ENCODE data around the gene HOOK1. TPM values are rescaled to one million over a fixed set of nuclear protein-coding genes. Genes with fewer than 3 reads are reported as not detected.
"Not testable (repeated sequence)": the region's sequence is repeated elsewhere in the genome, so short reads cannot be mapped to it uniquely, and the experiment has no call there.

The HOOK1 gene
- total RNA-seq, 4 donors from 2014 or later, result under 0.01 to 0.87 (median 0.61) TPM

DNA sequence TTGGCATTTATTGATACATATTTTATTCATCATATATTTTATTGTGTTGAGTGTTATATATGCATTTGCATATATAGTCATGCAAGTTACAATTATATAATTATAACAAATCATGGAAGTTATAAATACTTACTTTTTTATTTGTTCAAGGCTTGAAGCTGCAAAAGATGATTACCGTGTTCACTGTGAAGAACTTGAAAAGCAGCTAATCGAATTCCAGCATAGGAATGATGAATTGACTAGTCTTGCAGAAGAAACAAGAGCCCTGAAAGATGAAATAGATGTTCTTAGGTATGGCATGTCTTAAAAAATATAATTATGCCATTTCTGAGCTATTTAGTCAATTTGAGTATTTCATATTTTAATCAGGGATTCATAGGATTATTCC, 32.1 kb downstream of the HOOK1 start:
- WGBS, 2 donors, result 96% methylated on average over 2 of the region's 2 CpGs
- TF ChIP-seq EP300 (IDR thresholded peaks at IDR 0.05) (no peak), POLR2A (IDR thresholded peaks at IDR 0.05) (no peak)
- TF ChIP-seq, protein P1, sequence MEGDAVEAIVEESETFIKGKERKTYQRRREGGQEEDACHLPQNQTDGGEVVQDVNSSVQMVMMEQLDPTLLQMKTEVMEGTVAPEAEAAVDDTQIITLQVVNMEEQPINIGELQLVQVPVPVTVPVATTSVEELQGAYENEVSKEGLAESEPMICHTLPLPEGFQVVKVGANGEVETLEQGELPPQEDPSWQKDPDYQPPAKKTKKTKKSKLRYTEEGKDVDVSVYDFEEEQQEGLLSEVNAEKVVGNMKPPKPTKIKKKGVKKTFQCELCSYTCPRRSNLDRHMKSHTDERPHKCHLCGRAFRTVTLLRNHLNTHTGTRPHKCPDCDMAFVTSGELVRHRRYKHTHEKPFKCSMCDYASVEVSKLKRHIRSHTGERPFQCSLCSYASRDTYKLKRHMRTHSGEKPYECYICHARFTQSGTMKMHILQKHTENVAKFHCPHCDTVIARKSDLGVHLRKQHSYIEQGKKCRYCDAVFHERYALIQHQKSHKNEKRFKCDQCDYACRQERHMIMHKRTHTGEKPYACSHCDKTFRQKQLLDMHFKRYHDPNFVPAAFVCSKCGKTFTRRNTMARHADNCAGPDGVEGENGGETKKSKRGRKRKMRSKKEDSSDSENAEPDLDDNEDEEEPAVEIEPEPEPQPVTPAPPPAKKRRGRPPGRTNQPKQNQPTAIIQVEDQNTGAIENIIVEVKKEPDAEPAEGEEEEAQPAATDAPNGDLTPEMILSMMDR (IDR thresholded peaks at IDR 0.05), result no peak
- Histone ChIP-seq H3K36me3 (no peaks in the 10 kb centered on the region), H3K4me1 (no peaks in the 10 kb centered on the region), H3K9me3 (no peaks in the 10 kb centered on the region), H3K27ac (no peak overlapping the region), H3K4me3 (no peak overlapping the region), H3K27me3 (no peaks in the 10 kb centered on the region)
- DNase-seq (ENCODE audit: low spot score in 2 of 2), result no peak

DNA sequence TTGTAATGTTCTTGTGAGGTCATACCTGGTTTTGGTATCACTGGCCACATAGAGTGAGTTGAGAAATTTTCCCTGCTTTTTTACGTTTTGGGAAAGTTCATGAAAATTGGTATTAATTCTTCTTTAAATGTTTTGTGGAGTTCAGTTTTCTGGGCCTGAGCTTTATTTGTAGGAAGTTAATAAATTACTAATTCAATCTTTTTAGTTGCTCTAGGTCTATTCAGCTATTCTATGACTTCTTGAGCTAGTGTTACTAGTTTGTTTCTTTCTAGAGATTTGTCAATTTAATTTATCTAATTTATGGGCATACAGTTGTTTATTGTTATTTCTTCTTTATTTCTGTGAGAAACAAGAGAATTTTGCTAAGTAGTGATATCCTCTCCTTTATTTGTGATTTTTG, 37.4 kb downstream of the HOOK1 start:
- Histone ChIP-seq H3K4me3 (no peak overlapping the region), H3K27me3 (no peaks in the 10 kb centered on the region), H3K4me1 (no peaks in the 10 kb centered on the region), H3K27ac (no peak overlapping the region), H3K9me3 (no peaks in the 10 kb centered on the region), H3K36me3 (no peaks in the 10 kb centered on the region)
- no peak for DNase-seq (ENCODE audit: low spot score in 2 of 2)
- TF ChIP-seq POLR2A (IDR thresholded peaks at IDR 0.05) (no peak), EP300 (IDR thresholded peaks at IDR 0.05) (no peak)
- TF ChIP-seq, protein P1 (IDR thresholded peaks at IDR 0.05), result no peak
- WGBS, 2 donors, result 83 to 86% methylated on average over 1 of the region's 1 CpG

DNA sequence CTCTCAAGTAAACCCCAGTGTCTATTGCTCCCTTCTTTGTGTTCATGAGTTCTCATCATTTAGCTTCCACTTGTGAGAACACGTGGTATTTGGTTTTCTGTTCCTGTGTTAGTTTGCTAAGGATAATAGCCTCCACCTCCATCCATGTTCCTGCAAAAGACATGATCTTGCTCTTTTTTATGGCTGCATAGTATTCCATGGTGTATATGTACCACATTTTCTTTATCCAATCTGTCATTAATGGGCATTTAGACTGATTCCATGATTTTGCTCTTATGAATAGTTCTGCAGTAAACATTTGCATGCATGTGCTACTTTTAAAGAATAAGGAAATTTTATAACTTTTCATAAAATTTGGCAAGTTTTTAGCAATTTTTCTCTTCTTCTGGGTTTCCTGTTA, 40.5 kb downstream of the HOOK1 start:
- not testable (repeated sequence) for DNase-seq (ENCODE audit: low spot score in 2 of 2); H3K4me3 ChIP-seq
- WGBS, 2 donors, result 95% methylated on average over 1 of the region's 1 CpG

DNA sequence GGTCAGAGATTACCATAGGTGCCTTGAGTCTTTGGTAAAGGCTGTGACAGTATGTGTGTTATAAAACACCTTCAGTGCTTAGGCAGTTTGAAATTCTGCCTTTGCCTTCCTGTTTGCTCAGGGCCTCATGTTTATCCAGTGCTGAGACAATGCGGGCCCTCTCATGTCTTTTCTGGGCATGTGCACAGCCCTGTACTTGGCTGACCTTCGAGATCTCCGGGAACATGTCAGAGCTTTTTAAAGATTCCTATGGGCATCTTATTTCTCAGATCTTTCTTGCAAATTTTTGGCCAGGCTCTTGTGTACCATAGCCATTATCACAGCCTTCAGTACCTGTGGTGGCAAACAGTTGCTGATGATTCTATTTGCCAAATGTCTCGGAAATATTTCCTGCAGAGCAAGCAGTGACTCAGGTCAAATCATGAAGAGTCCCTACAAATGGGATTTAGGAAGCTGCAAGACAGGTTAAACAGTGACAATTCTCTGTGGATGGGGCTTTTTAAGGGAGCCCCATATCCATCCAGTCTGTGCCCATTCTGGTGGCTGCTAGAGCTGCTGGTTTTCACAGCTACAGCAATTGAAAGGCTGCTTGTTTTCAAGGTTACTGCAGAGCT, 42.1 kb downstream of the HOOK1 start:
- 65 to 81% methylated on average over 4 of the region's 4 CpGs for WGBS, 2 donors
- Histone ChIP-seq H3K27me3 (no peaks in the 10 kb centered on the region), H3K4me3 (no peak overlapping the region), H3K4me1 (no peaks in the 10 kb centered on the region), H3K36me3 (no peaks in the 10 kb centered on the region), H3K27ac (no peak overlapping the region), H3K9me3 (no peaks in the 10 kb centered on the region)
- no peak for DNase-seq (ENCODE audit: low spot score in 2 of 2)
- TF ChIP-seq, protein P1 (IDR thresholded peaks at IDR 0.05), result no peak
- no peak for TF ChIP-seq EP300 (IDR thresholded peaks at IDR 0.05)
- no peak for TF ChIP-seq POLR2A (IDR thresholded peaks at IDR 0.05)

More for the DNA sequence above, 40.5 kb downstream of the HOOK1 start:
- H3K27ac ChIP-seq, H3K36me3 ChIP-seq, H3K9me3 ChIP-seq, H3K4me1 ChIP-seq, H3K27me3 ChIP-seq: not testable (repeated sequence)

DNA sequence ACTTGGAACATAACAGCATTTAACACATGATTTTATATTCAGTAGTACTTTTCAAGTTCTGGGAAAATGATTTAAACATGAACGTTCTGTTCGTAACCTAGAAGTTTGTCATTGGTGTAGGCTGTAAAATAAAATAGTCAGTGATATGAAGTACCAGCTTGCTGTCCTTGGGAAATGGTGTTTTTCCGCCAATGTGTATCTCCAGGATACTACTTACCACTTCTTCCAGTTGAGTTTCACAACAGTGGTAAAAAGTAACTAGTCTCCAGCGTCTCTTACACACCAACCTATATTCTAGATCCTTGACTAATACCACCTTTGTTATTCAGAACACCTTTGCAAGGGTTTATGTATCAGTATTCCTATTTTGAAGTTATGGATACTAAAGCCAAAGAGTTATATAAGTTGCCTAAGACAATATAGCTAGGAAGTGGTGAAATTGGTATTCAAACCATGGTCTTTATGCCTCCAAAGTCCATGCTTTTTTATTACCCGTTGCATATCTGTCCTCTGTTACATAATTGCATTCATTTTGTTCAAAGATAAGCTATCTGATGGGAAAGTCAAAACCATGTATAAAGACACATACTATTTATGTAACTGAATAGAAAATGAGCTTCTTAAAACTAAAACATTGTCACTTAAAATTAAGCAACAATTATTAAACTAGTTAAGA, 43.1 kb downstream of the HOOK1 start:
- WGBS, 2 donors, result 80 to 89% methylated on average over 5 of the region's 5 CpGs
- TF ChIP-seq POLR2A (IDR thresholded peaks at IDR 0.05), result no peak
- TF ChIP-seq, protein P1 (IDR thresholded peaks at IDR 0.05), result no peak
- TF ChIP-seq EP300 (IDR thresholded peaks at IDR 0.05), result no peak
- H3K36me3 ChIP-seq, result no peaks in the 10 kb centered on the region
- DNase-seq (ENCODE audit: low spot score in 2 of 2), result no peak
- no peak overlapping the region for H3K27ac ChIP-seq
- no peaks in the 10 kb centered on the region for H3K9me3 ChIP-seq
- H3K4me1 ChIP-seq, result no peaks in the 10 kb centered on the region
- no peak overlapping the region for H3K4me3 ChIP-seq
- H3K27me3 ChIP-seq, result no peaks in the 10 kb centered on the region

Measured in tibial nerve (tissue), 4 donors.